Thyroid gland (tissue), 4 donors: ENCODE data around the gene HEXIM1. TPM values are rescaled to one million over a fixed set of nuclear protein-coding genes. Genes with fewer than 3 reads are reported as not detected.
A peak's percentile ranks its signal among the peaks of the same experiment; 100 is the strongest.

Source experiments
- DNase-seq, 2 donors: peaks; one replicate each; pipeline ENCODE4 v3.0.0-alpha.2; 2019
- H3K27ac ChIP-seq, 3 donors: fragments of 200-600 bp; sonication (generic); 1 replicate in 2 of 3; 2 replicates in 1 of 3; pipeline ENCODE4 v1.5.1; 2016 to 2019; ENCODE audit warnings: mild to moderate bottlenecking in 1 of 3, moderate library complexity in 1 of 3
- H3K27me3 ChIP-seq: fragments of 200-600 bp; sonication (generic); one replicate; pipeline ENCODE4 v1.5.1; 2019
- H3K36me3 ChIP-seq, 2 donors: fragments of 200-600 bp; sonication (generic); one replicate each; pipeline ENCODE4 v1.5.1; 2016 to 2019
- H3K4me1 ChIP-seq, 2 donors: fragments of 200-600 bp; sonication (generic); one replicate each; pipeline ENCODE4 v1.5.1; 2017 to 2019
- H3K4me3 ChIP-seq, 3 donors: fragments of 200-600 bp; sonication (generic); replicated peaks in 1 of 3; 1 replicate in 2 of 3; 2 replicates in 1 of 3; pipeline ENCODE4 v1.5.1; 2016; ENCODE audit warnings: mild to moderate bottlenecking in 1 of 3
- H3K9me3 ChIP-seq: fragments of 200-600 bp; sonication (generic); one replicate; pipeline ENCODE4 v1.5.1; 2017
- CTCF ChIP-seq, 6 experiments: fragments of 200-600 bp in 3 of 6; fragments of 450-650 bp in 3 of 6; sonication (generic) in 3 of 6; IDR thresholded peaks; one replicate each; pipeline ENCODE4 v1.5.1; 2016 to 2019; ENCODE audit warnings: antibody characterized with exemption in 6 of 6, mild to moderate bottlenecking in 2 of 6, inconsistent platforms in 1 of 6, moderate library complexity in 1 of 6
- POLR2A ChIP-seq, 2 donors: fragments of 450-650 bp; IDR thresholded peaks; one replicate each; pipeline ENCODE4 v1.6.1; 2017; ENCODE audit warnings: antibody characterized with exemption in 2 of 2, mild to moderate bottlenecking in 2 of 2, moderate library complexity in 1 of 2
- WGBS, 2 donors: methylation state at CpG; one replicate each; pipeline ENCODE4 v1.1.5; 2017; 5-methylcytosine and 5-hydroxymethylcytosine counted together
- intact Hi-C: fragments of 100-400 bp; cut with DNase I; formaldehyde crosslinking; loops from one replicate; pipeline ENCODE4 v1.15.1; 2023
- total RNA-seq, 4 donors: library from RNA; depleted of rRNA; stranded (reverse); fragments of >200 nt; gene quantifications; one replicate each; pipeline ENCODE4 v1.2.3, GENCODE V29; 2016

Gene HEXIM1
- total RNA-seq, 4 donors from 2014 or later = 15.6 to 33.5 (median 18.4) TPM

- Histone ChIP-seq H3K36me3 (no peaks in the 10 kb centered on the region), H3K4me1 (peaks cover 11 to 30% of the 10 kb centered on the region in 2 donors), H3K27ac (peak overlapping the region; percentile 93 to 97 (median 96)), H3K4me3 (peak overlapping the region in 2 of 3 donors; percentile 50 to 57), H3K9me3 (no peaks in the 10 kb centered on the region), H3K27me3 (no peaks in the 10 kb centered on the region)
- TF ChIP-seq CTCF (IDR thresholded peaks at IDR 0.05) (no peak), POLR2A (IDR thresholded peaks at IDR 0.05) (no peak)
- intact Hi-C loops = loop anchor here (10.0 kb wide), 1 partner anchor 235 kb away; no protein-coding TSS in a partner anchor
- WGBS, 2 donors = 2 to 3% methylated on average over 47 to 50 of the region's 56 CpGs
- DNase-seq = peak; percentile 78 to 87
Observed at GRCh38 chr17:45149669-45150664, 1.7 kb downstream of the HEXIM1 start.

- no peak for DNase-seq
- intact Hi-C loops = no loop called here
- no peaks in the 10 kb centered on the region for H3K9me3 ChIP-seq
- H3K27ac ChIP-seq = peak overlapping the region; percentile 3 to 97 (median 96)
- peak overlapping the region in 1 of 3 donors; percentile 50 for H3K4me3 ChIP-seq
- no peaks in the 10 kb centered on the region for H3K36me3 ChIP-seq
- no peaks in the 10 kb centered on the region for H3K27me3 ChIP-seq
- peaks cover 21 to 34% of the 10 kb centered on the region in 2 donors for H3K4me1 ChIP-seq
- WGBS, 2 donors = 27 to 30% methylated on average over 8 of the region's 8 CpGs
- TF ChIP-seq CTCF (IDR thresholded peaks at IDR 0.05) (no peak), POLR2A (IDR thresholded peaks at IDR 0.05) (no peak)
Observed at GRCh38 chr17:45150911-45151809, 2.9 kb downstream of the HEXIM1 start.

DNA sequence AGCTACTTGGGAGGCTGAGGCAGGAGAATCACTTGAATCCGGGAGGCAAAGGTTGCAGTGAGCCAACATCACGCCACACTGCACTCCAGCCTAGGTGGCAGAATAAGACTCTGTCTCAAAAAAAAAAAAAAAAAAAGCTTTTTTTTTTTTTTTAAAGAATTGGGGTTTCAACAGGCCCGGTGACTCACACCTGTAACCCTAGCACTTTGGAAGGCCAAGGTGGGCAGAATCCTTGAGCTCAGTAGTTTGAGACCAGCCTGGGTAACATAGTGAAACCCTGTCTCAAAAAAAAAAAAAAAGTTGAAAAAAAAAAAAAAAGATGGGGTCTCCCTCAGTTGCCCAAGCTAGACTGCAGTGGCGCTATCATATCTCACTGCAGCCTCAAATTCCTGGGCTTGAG lies 6.8 kb downstream of the HEXIM1 start:
- no peak for TF ChIP-seq POLR2A (IDR thresholded peaks at IDR 0.05)
- TF ChIP-seq CTCF (IDR thresholded peaks at IDR 0.05) = no peak
- Histone ChIP-seq H3K27me3 (no peaks in the 10 kb centered on the region), H3K4me3 (no peak overlapping the region), H3K27ac (no peak overlapping the region), H3K36me3 (no peaks in the 10 kb centered on the region), H3K4me1 (peaks cover 48 to 55% of the 10 kb centered on the region in 2 donors), H3K9me3 (no peaks in the 10 kb centered on the region)
- intact Hi-C loops = no loop called here
- WGBS, 2 donors = 90 to 97% methylated on average over 4 of the region's 4 CpGs
- DNase-seq = no peak

DNA sequence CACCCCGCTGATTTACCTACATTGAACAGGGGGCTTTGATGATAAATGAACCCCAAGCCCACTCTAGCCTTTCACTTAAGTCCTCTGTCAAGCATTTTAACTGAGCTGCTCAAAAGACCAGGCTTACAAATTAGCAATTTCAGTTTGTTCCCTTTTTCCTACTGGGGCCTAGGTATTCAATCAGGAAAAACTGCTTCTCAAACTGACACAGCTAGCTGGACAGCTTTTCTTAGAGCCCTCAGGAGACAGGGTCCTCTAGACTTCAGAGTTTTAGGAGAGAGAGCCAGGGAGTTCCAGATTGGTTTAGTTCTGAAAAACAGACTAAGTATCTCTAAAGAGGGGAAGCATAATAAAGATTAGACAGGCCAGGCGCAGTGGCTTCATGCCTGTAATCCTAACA lies 7.2 kb downstream of the HEXIM1 start:
- Histone ChIP-seq H3K4me1 (peaks cover 48 to 58% of the 10 kb centered on the region in 2 donors), H3K27ac (no peak overlapping the region)
- WGBS, 2 donors = 93 to 94% methylated on average over 2 of the region's 2 CpGs

More for the DNA sequence above, 7.2 kb downstream of the HEXIM1 start:
- intact Hi-C loops = no loop called here
- no peaks in the 10 kb centered on the region for H3K36me3 ChIP-seq
- TF ChIP-seq CTCF (IDR thresholded peaks at IDR 0.05) (no peak), POLR2A (IDR thresholded peaks at IDR 0.05) (no peak)
- no peaks in the 10 kb centered on the region for H3K27me3 ChIP-seq
- H3K9me3 ChIP-seq = no peaks in the 10 kb centered on the region
- no peak for DNase-seq
- no peak overlapping the region for H3K4me3 ChIP-seq
